SK-MEL-5 (cell line): Measurements from ENCODE around the gene OSBP2. TPM values are rescaled to one million over a fixed set of nuclear protein-coding genes. Genes with fewer than 3 reads are reported as not detected.
A peak's percentile ranks its signal among the peaks of the same experiment; 100 is the strongest.
"Not testable (repeated sequence)": the region's sequence is repeated elsewhere in the genome, so short reads cannot be mapped to it uniquely, and the experiment has no call there.

Experiments
- DNase-seq: peaks from one replicate; pipeline ENCODE4 v3.0.0-alpha.2; 2016; ENCODE audit warnings: low read depth, low spot score
- in situ Hi-C: cut with HindIII; loops from 2 replicates; pipeline ENCODE4 v1.10.0; 2016; ENCODE audit warnings: low sequenced_read_pairs, high pct_unique_total_duplicates, low pct_unique_long_range_greater_than_20kb
- total RNA-seq: library from RNA; depleted of rRNA; stranded (reverse); fragments of >200 nt; shearing (Covaris generic); gene quantifications from 2 replicates; pipeline ENCODE4 v1.2.3, GENCODE V29; 2014

Gene OSBP2
- total RNA-seq, 1 experiment from 2014 or later = 1.8 TPM

GRCh38 chr22:30671071-30671470 is 23.6 kb upstream of the OSBP2 start:
- in situ Hi-C loops = no loop called here
- no peak for DNase-seq

- in situ Hi-C loops = no loop called here
- DNase-seq = no peak
Measured at GRCh38 chr22:30673136-30673535, 21.5 kb upstream of the OSBP2 start.

GRCh38 chr22:30674482-30674881 is 20.2 kb upstream of the OSBP2 start:
- no peak for DNase-seq
- in situ Hi-C loops = no loop called here

- no peak for DNase-seq
- in situ Hi-C loops = no loop called here
Measured at GRCh38 chr22:30675436-30675835, 19.2 kb upstream of the OSBP2 start.

- DNase-seq, in situ Hi-C loops: not testable (repeated sequence)
Measured at GRCh38 chr22:30676565-30676964, 18.1 kb upstream of the OSBP2 start.

GRCh38 chr22:30679895-30680690 is 14.6 kb upstream of the OSBP2 start:
- DNase-seq, in situ Hi-C loops: not testable (repeated sequence)

GRCh38 chr22:30680991-30681770 is 13.5 kb upstream of the OSBP2 start:
- in situ Hi-C loops = no loop called here
- DNase-seq = no peak

- in situ Hi-C loops = no loop called here
- DNase-seq = no peak
Measured at GRCh38 chr22:30681831-30682230, 12.8 kb upstream of the OSBP2 start.

GRCh38 chr22:30685178-30685577 is 9.5 kb upstream of the OSBP2 start:
- in situ Hi-C loops = no loop called here
- no peak for DNase-seq

GRCh38 chr22:30687358-30687757 is 7.3 kb upstream of the OSBP2 start:
- DNase-seq = no peak
- in situ Hi-C loops = no loop called here

- DNase-seq = no peak
- in situ Hi-C loops = no loop called here
Measured at GRCh38 chr22:30689622-30690021, 5.1 kb upstream of the OSBP2 start.

- in situ Hi-C loops = no loop called here
Measured at GRCh38 chr22:30691204-30691603, 3.5 kb upstream of the OSBP2 start.

GRCh38 chr22:30694171-30694639 is 469 bp upstream of the OSBP2 start:
- DNase-seq = peak; percentile 13
- in situ Hi-C loops = no loop called here

More at GRCh38 chr22:30691204-30691603, 3.5 kb upstream of the OSBP2 start:
- DNase-seq = no peak

GRCh38 chr22:30695351-30695851 is 727 bp downstream of the OSBP2 start:
- in situ Hi-C loops = no loop called here
- no peak for DNase-seq

GRCh38 chr22:30695871-30696655 is 1.4 kb downstream of the OSBP2 start:
- in situ Hi-C loops = no loop called here
- DNase-seq = no peak

- DNase-seq = no peak
- in situ Hi-C loops = no loop called here
Measured at GRCh38 chr22:30697975-30698374, 3.3 kb downstream of the OSBP2 start.

- in situ Hi-C loops = no loop called here
- DNase-seq = no peak
Measured at GRCh38 chr22:30701872-30702271, 7.2 kb downstream of the OSBP2 start.

GRCh38 chr22:30702856-30703255 is 8.2 kb downstream of the OSBP2 start:
- in situ Hi-C loops = no loop called here
- no peak for DNase-seq
